Measurements from ENCODE around the gene ARSB. TPM values are rescaled to one million over a fixed set of nuclear protein-coding genes. Genes with fewer than 3 reads are reported as not detected.

ARSB gene
- total and polyA plus RNA-seq, 10 of the 15 experiments (the other 5 are each of a cell fraction or from before 2014, with no cell fraction given): 1.2 to 8.2 (median 6.1) TPM

DNA sequence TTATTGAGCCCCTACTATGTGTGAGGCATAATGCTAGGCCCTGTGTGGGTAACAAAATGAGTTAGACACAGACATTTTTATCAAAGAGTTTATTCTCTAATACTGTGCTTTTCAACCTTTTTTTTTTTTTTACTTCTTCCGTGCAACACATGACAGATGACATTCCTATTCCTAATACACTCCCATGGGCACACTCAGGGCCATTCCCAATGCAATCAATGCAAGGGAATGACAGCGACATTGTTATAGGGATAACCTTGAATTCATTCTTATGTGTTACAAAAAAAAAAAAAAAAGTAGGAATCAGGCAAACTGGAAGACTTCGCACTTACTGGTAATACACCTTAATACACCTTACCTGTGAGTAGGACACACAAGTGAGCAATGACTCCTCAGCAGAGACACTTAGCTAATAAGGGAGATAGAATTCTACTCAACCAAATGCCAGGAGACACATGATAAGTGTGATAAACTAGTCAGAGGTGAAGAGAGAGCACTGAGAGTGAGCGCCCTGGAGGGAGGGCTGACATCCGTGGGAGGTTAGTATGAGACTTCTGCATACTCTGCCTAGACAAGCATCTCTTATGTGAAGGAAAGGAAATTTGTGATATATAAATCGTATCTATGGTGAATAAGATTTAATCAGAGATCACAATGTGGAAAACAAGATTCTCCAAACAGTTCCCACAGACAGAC lies 21.0 kb upstream of the ARSB start:
- no TSS peak for BruUV-seq (replicated peaks)
- ChIA-PET RAD21 (ENCODE audit: unreplicated experiment) (no interaction called here), CTCF (interaction anchor here (0.6 to 6.7 kb wide), 3 partner anchors 16 to 127 kb away, joined by 3 to 104 read pairs (median 13); no protein-coding TSS in a partner anchor), POLR2A (interaction anchor here (0.6 kb wide), 1 partner anchor 155 kb away, joined by 5 read pairs; no protein-coding TSS in a partner anchor), SMC1A (ENCODE audit: uncharacterized antibody, unreplicated experiment) (interaction anchor here (1.0 to 3.1 kb wide), 5 partner anchors 12 to 127 kb away, joined by 3 to 12 read pairs (median 4); no protein-coding TSS in a partner anchor)
- intact Hi-C loops (cut with micrococcal nuclease; ENCODE audit: unreplicated experiment): no loop called here
- Histone ChIP-seq H3K9ac (ENCODE audit: control insufficient read depth, insufficient read depth, low read length) (no peak overlapping the region), H3K36me3 (ENCODE audit: control insufficient read depth in 2 of 2, insufficient read depth in 2 of 2, low read length in 1 of 2) (no peaks in the 10 kb centered on the region), H3K9me3 (replicated peaks; ENCODE audit: control insufficient read depth, insufficient read depth, low read length) (no peaks in the 10 kb centered on the region), H3K27me3 (replicated peaks in 1 of 2; ENCODE audit: control insufficient read depth in 2 of 2, insufficient read depth in 2 of 2, low read length in 1 of 2) (peaks cover 0 to 1% of the 10 kb centered on the region in 2 experiments; a peak in 1 of 4 replicates), H3K27ac (ENCODE audit: control insufficient read depth, insufficient read depth) (no peak overlapping the region), H2AFZ (ENCODE audit: control insufficient read depth, low read depth, low read length) (no peak overlapping the region), H3K4me1 (ENCODE audit: control insufficient read depth, insufficient read depth, low read length) (no peaks in the 10 kb centered on the region), H3K79me2 (ENCODE audit: control insufficient read depth, insufficient read depth, low read length) (no peaks in the 10 kb centered on the region), H4K20me1 (ENCODE audit: control insufficient read depth, insufficient read depth) (no peaks in the 10 kb centered on the region), H3K4me3 (no peak overlapping the region), H3K4me2 (ENCODE audit: control insufficient read depth, insufficient read depth) (no peak overlapping the region)
- no peak for TF ChIP-seq BCL3 (IDR thresholded peaks at IDR 0.05; ENCODE audit: borderline replicate concordance, insufficient read depth, low read depth, low read length, poor library complexity, severe bottlenecking)
- TF ChIP-seq CREM (IDR thresholded peaks at IDR 0.05; ENCODE audit: low read depth): no peak
- TF ChIP-seq BHLHE40 (IDR thresholded peaks at IDR 0.05; ENCODE audit: borderline replicate concordance in 1 of 2, low read depth in 2 of 2, low read length in 1 of 2): no peak
- TF ChIP-seq NR2C2 (IDR thresholded peaks at IDR 0.05; ENCODE audit: borderline replicate concordance, control insufficient read depth, insufficient read length, low read depth): no peak
- no peak for TF ChIP-seq HCFC1 (IDR thresholded peaks at IDR 0.05; ENCODE audit: low read length)
- no peak for TF ChIP-seq ZBED1 (IDR thresholded peaks at IDR 0.05; ENCODE audit: borderline replicate concordance)
- no peak for TF ChIP-seq MEF2B (IDR thresholded peaks at IDR 0.05; ENCODE audit: partially characterized antibody, poor library complexity, severe bottlenecking)
- no peak for TF ChIP-seq SIN3A (IDR thresholded peaks at IDR 0.05; ENCODE audit: low read depth, low read length)
- no peak for TF ChIP-seq RELA (IDR thresholded peaks at IDR 0.05; ENCODE audit: borderline replicate concordance, partially characterized antibody)
- TF ChIP-seq MYC (IDR thresholded peaks at IDR 0.05; ENCODE audit: insufficient read depth, insufficient read length, insufficient replicate concordance, low read length, severe bottlenecking): no peak
- TF ChIP-seq NFYB (IDR thresholded peaks at IDR 0.05; ENCODE audit: insufficient read depth, low read depth, low read length): no peak
- TF ChIP-seq EZH2 (IDR thresholded peaks at IDR 0.05; ENCODE audit: borderline replicate concordance, control insufficient read depth, low read depth, low read length): no peak
- WGBS (ENCODE audit: insufficient coverage, insufficient replicate concordance, low lambda C conversion rate, missing lambda C conversion rate): 62% methylated on average over 6 of the region's 6 CpGs
- in situ Hi-C loops (cut with MboI): no loop called here
- no peak for ATAC-seq
- no peak for DNase-seq (ENCODE audit: low read depth, low spot score)
- no peak for FAIRE-seq

Data from GM12878 (cell line).